GM19463 (cell line): ENCODE results near the gene ATP1B3.
A peak's percentile ranks its signal among the peaks of the same experiment; 100 is the strongest.
"Not testable (repeated sequence)": the region's sequence is repeated elsewhere in the genome, so short reads cannot be mapped to it uniquely, and the experiment has no call there.

Experiments
- ATAC-seq: cut with Tn5 transposase; IDR thresholded peaks from one replicate; pipeline ENCODE4 v1.9.1; 2021; ENCODE audit warnings: mild to moderate bottlenecking, moderate library complexity; ENCODE audit not compliant: unreplicated experiment

Gene ATP1B3

DNA sequence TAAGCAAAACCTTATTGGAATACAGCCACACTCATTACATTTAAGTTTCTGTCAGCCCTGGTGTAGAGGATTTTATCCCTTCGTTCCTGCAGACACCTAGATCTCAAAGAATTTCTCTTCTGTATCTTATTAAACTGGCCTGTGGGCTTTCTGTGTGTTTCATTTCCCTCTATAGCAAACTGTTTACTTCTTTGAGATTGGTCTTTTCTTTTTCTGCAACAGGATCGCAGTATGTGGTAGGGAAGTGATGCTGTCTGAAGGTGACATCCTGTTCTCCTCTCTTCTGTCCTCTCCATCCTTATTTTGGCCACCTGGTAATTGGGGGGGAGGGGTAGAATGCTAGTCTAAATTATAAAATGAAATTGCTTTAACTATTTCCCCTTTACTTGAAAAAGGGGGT lies 25.5 kb downstream of the ATP1B3 start:
- ATAC-seq: no peak

DNA sequence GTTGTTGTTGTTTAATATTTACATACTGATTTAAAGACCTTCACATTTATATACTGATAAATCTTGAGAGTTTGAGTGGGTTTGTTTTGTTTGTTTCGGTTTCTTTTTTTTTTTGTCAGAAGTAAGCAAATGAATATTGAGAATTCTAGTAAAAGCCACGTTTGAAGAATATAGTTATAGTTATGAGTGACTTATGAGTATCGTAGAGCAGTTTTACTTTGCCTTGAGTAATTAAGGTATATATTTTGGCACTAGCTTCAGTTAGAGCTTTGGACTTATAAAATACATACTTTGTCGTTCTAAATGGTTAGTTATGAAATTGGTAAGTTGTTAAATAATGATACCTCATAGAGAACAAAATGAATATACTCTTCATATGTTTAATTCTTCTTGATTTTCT lies 27.8 kb downstream of the ATP1B3 start:
- no peak for ATAC-seq

DNA sequence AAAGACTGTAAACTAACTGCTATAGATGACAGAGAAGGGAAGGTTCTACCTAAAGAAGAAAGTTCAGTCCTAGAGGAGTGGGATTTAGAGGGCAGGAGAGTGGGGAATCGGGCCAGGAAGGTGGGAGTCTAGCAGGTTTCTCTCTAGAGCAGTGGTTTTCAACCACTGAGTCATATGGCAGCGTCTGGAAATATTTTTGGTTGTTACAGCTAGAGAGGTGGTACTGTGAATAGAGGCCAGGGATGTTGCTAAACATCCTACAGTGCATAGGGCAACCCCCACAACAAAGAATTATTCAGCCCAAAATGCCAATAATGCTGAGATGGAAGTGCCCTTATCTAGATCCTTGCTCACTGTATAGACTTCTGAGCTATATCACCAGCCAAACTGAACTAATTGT lies 28.7 kb downstream of the ATP1B3 start:
- ATAC-seq: no peak

DNA sequence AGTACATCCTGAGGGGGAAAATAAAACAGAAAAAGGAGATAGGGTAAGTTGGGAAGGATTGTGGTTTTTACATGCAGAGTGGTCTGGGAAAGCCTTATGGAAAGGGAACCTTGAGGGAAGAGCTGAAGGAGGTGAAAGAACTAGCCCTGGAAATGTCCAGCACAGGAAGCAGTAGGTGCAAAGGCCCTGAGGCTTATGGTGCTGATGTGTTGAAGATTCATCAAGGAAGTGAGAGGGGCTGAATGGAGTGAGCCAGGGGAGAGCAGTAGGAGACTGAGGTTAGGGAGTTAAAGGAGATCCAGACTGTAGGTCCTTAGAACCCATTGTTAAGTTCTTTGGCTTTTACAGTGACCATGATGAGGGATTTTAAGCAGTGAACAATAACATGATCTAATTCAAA lies 33.0 kb downstream of the ATP1B3 start:
- no peak for ATAC-seq

DNA sequence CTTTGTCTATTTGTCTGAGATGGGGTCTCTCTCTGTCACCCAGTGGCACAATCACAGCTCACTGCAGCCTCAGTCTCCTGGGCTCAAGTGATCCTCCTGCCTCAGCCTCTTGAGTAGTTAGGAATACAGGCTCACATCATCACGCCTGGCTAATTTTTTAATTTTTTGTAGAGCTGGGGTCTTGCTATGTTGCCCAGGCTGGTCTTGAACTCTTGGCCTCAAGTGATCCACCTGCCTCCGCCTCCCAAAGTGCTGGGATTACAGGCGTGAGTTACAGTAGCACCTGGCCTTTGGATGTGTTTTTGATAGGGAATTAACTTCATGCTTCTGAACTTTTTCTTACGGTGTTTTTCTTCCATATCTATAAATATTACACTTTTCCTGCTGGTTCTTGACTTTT lies 33.5 kb downstream of the ATP1B3 start:
- not testable (repeated sequence) for ATAC-seq

DNA sequence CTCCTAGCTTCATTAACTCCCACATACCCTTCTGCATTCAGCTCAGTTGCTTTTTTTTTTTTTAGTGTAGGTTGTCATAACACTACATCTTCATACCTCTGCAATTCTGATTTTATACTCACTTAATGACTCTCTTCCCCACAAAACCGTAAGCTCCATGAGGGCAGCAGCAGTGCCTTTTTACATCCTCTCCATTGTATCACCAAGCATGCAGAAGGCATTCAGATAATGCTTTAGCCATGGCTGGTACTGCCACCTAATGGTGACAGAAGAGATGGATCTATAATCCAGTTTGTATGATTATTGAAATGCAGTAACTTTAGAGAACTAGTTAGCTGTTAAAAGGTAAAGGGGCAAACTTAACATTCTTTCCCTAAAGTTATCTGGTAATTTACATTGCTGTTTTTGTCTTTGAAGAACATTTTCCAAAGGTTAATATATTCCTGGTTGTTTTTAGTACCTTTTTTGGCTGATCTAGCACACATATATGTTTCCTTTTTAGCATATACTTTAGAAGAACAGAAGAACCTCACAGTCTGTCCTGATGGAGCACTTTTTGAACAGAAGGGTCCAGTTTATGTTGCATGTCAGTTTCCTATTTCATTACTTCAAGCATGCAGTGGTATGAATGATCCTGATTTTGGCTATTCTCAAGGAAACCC lies 36.8 kb downstream of the ATP1B3 start:
- ATAC-seq: peak; percentile 63

DNA sequence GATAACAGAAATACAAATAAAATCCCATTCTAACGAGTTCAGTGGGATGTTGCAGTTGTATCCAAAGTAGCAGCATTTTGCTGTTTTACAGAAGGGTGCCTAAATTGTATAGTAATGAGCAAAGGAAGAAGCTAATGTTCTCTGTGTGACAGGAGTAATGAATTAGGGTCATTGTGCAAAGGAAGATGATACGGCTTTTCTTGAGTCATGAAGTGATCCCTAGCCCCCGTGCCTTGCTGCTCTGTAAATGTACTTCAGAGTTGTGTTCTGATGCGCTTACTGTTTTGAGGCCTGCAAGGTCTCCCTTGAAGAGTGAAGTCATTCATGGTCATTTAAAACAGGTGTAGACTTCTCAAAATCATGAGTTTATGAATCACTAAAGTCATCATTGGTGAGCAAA lies 37.9 kb downstream of the ATP1B3 start:
- ATAC-seq: no peak

DNA sequence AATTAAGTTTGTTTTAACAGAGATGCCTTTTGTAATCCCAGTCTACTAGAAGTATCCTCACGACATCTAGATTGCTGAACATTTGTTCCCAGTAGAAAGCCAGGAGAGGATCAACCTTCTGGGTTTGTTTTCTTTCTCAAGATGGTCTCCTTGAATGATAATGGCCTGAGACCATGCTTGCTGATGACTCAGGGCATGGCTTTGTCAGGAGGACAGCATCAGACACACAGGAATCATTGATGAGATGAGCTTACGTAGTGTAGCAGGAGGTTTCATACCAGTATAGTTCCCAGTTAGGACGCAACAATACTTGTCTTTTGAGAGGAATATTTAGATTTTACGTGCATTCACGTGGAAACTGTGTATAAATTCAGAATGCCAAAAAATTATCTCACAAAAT lies 38.6 kb downstream of the ATP1B3 start:
- ATAC-seq: no peak

DNA sequence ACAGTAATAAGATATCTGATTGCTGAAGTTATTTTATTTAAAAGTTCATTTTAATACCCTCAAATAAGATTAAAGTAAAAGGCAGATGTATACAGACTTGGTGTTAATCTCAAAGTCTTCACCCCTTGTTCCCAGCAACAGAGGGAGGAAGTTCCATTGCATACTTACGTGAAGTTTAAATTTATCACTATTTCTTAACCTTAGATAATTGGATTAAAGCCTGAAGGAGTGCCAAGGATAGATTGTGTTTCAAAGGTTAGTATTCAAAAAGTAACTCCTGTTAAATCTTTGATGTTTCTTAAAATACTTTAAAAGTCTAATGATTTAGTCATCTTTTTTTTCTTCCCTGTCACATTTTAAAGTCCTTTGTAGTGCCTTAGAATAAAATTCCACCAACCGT lies 39.3 kb downstream of the ATP1B3 start:
- ATAC-seq: no peak

DNA sequence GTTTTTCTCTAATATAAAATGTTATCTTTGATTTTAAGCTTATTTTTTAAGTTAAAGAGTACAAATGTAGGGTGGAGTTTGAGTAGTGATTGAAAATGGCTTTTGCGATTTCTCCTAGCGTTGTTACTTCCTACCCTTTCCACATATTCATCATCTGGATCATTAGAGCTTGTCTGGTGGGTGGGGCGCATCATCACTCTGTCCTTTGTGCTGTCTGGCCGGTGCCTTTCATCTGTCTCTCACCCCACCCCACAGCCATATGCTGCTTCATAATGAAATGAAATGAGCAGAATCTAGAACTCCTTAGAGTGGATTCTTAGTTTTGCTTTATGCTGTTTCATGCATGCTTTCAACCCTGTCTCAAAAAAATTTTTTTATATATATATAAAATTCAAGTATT lies 44.3 kb downstream of the ATP1B3 start:
- ATAC-seq: no peak

DNA sequence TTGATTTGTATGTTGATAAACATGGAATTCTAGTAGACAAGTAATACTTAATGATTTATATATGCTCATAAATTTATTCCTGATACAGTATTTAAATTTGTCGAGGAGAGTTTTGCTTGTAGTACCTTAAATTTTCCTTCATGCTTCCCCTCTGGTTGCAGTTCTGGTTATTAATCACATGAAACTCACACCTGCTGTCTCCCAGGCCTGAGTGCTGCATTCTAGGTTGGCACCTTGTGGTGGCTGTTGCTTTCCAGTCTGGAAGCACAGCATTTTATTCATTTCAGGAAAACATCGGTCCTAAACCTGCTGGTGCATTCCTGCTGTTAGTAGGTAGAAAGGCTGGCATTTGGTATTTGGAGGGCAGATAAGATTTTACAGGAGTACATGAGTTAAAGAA lies 44.9 kb downstream of the ATP1B3 start:
- no peak for ATAC-seq

DNA sequence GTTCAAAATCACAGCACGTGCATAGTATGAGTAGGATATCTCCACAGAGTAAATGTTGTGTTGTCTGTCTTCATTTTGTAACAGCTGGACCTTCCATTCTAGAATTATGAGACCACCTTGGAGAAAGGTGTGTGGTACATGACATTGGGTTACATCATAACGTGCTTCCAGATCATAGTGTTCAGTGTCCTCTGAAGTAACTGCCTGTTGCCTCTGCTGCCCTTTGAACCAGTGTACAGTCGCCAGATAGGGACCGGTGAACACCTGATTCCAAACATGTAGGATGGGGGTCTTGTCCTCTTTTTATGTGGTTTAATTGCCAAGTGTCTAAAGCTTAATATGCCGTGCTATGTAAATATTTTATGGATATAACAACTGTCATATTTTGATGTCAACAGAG lies 49.2 kb downstream of the ATP1B3 start:
- not testable (repeated sequence) for ATAC-seq

DNA sequence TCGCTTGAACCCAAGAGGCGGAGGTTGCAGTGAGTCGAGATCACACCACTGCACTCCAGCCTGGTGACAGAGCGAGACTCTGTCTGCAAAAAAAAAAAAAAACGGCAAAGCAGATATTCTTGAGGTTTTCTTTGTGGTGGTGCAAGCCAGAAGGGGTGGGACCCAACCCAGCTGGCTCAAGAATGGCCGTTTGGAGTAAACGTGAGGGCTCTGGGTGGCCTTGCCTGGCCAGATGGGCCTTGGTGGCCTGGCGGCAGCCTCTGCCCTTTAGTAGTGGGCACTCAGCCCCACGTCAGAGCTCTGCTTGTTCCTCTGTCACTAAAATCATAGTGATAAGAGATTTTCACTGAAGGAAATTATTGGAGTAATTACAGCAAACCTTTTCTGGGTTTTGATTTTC lies 50.5 kb downstream of the ATP1B3 start:
- no peak for ATAC-seq

DNA sequence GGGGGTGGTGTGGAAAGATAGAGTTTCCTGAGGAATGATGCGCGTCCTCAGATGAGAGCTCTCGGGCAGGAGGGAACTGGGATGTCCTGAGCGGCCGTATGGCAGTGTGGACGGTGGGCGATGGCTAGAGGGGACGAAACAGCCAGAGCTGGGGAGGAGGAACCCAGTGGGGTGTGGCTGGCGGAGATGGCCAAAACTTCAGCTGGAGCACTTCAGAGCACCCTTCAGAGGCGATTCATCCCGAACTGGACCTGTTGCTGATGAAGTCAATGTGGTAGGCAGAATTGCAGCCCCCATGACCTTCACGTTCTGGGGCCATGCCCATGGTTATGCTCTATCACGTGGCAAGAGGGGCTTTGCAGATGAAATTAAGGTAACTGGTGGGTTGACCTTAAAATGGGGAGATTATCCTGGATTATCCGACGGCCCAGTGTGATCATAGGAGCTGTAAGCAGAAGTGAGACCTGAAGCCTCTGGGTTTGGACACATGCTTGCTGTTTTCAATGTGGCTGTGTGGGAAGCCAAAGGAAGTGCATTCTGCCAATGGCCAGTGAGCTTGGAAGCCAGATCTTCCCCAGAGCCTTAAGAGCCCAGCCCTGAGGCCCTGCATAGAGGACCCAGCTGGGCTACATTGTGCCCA lies 52.3 kb downstream of the ATP1B3 start:
- ATAC-seq: no peak

DNA sequence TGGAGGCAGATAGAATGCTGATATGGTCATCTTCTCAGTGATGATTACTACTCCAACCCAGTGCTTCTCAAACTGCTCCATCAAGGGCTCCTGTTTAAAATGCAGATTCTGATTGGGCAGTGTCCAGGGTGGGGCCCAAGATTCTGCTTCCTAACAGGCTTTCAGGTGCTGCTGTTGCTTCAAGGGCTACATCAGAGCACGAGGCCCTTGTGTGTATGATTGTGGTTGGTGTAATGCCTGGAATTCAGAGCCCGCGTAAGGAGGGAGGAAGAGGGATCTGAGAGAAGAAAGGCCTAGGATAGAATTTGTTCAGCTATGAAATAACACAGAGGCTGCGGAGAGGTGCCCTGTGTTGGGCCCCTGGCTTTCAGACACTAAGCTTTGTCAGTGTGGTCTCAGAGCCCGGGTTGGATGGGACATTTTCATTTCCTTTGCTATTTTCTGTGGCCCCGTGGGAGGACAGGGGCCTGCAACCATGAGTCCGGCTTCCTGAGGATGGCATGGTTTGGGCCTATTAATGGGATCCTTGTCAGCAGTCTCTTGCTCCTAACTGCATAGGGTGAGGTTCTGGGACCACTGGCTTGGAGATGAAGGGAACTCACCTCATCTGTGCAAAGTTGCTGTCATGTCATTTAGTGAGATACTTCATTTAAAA lies 53.0 kb downstream of the ATP1B3 start:
- ATAC-seq: no peak

DNA sequence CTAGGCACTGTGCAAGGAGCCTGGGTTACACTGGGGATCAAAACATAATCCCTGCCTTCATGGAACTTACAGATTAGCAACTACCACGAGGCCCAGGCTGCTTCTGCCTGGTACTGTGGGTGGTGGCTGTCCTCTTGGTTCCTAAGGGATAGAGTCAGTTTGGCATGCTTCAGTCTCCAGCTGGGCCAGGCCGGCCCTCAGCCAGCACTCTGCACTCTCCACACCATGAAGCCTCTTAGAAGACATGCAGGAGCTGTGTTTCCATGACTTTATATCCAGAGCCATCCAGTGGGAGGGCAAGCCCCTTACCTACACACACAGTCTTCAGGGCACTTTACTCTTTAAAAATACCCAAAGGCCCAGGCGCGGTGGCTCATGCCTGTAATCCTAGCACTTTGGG lies 54.4 kb downstream of the ATP1B3 start:
- ATAC-seq: no peak

DNA sequence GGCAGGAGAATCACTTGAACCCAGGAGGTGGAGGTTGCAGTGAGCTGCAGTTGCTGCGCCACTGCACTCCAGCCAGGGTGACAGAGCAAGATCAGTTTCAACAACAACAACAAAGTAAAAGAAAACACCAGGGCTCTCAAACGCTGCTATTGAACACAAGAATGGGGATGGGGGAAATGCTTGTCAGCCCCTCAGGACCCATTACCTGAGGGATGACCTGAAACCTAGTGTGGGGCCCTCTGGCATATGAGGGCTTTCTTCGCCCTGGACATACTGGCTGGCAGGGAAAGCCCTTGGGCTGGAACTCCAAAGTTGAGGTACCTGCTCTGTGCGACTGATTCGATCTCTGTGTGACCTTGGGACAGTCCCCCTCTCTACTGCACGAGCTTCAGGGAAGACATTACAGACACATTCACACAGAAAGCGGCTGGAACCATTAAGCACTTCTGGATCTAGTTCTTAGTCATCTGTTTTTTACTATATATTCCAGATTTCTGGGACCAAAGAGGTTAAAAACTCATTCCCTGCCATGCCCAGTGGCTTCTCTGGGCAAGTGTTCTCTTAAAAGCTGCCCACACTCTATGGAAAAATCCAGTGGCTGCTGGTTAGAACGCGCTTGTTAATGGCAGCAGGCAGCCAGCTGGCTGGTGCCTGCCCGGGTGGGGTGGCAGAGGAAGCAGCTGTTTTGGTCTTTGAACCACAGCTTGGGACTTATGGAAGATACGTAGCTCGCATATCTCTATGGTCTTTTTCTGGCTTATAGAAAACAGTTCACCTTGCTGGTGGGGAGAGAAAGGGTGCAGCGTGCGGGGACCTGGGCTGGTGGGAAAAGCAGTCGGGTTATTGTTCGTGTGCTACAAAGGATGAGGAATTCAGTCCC lies 57.2 kb downstream of the ATP1B3 start:
- no peak for ATAC-seq

DNA sequence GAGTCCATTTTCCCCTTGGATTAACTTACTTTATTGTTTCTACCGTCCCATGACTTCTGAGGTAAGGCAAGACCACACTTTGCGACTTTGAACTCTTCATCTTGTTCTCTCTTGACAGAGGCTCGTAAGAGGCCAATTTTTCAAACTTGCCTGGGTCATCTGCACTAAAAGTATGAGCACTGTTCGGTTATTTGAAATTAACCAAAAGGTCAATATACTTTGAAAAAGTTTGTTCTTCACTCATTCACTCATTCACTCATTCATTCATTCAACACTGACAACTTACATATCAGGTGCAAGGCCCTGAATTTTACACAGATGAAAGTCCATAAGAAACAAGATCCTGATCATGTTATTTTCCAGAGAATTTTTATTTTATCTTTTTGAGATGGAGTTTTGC lies 57.9 kb downstream of the ATP1B3 start:
- ATAC-seq: no peak

DNA sequence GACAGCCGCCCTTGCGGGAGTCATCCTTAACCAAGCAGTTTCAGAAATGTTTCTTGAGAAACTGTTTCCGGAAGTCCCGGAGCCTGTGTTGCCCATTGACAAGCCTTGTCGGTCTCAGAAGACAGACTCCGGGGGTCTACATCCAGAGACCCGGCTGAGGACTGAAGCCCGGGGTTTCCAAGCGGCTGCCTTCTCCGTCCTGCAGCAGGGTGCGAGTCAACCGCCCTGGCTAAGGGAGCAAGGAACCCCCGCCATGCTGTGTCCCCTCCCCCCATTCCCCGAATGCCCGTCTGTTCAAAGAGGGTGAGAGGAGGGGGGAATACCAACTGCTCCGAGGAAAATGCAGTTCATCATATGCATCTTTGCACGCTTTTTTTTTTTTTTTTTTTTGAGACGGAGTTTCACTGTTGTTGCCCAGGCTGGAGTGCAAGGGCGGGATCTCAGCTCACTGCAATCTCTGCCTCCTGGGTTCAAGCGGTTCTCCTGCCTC lies 61.6 kb downstream of the ATP1B3 start:
- no peak for ATAC-seq

DNA sequence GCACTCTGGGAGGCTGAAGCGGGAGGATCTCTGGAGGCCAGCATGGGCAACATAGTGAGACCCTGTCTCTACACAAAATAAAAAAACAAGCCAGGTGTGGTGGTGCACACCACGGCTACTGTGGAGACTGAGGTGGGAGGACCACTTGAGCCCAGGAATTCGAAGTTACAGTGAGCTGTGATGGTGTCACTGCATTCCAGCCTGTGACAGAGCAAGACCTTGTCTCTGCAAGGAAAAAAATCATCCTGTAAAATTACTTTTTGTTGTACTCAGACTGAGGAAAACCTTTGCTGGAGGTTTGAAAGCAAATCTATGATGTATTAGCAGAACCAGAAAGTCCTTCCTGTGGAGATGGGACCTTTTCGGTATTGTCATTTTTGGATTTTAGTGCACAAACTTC lies 63.3 kb downstream of the ATP1B3 start:
- ATAC-seq: no peak

DNA sequence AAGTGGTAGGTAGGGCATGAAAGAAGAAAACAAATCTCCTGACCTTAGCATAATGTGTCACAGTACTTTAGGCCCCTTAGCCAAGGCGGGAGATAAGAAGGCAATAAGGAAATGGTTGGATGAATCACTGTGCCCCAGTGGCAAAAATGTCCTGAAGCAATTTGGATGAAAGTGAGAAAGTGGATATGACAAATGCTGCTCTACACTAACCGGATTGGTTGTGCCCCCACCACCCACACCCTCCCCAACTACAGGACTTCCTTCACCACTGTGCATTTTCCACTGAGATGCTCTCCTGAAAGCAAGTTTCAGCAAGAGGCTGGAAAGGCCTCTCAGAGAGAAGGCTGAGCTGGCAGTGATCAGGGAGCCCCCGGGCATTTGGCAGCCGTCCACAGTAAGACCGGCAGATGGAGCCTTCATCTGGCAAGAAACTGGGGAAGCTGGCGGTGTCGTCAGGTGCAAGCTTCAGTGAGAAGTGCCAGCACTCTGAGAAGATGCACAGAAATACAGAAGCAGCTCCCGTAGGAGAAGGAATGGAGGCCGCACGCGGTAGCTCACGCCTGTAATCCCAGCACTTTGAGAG lies 63.8 kb downstream of the ATP1B3 start:
- no peak for ATAC-seq
